ENCODE results near the gene GAP43.

GAP43 gene

DNA sequence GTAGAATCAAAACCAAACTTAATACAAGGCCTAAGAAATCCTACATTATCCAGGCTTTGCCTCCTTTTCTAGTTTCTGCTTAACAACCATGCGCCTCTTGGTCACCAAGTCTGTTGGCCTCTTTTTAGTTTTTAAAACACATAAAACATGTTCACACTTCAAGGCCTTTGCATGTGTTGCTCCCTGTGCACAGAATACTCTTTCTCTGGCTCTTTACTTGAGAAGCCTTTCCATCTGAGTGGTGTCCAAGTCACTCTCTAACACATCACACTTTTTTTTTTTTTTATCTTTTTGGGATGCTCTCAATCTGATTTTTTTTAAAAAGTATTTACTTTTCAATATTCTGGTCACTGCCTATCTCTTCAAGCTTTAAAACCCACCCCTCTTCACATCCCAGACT is 14.9 kb downstream of the GAP43 start:
- no peaks in the 10 kb centered on the region for H3K27me3 ChIP-seq (replicated peaks; ENCODE audit: control insufficient read depth, insufficient read depth, low read length)
- no peak for DNase-seq (ENCODE audit: extremely low read depth, insufficient read length)
- TF ChIP-seq, protein P1, sequence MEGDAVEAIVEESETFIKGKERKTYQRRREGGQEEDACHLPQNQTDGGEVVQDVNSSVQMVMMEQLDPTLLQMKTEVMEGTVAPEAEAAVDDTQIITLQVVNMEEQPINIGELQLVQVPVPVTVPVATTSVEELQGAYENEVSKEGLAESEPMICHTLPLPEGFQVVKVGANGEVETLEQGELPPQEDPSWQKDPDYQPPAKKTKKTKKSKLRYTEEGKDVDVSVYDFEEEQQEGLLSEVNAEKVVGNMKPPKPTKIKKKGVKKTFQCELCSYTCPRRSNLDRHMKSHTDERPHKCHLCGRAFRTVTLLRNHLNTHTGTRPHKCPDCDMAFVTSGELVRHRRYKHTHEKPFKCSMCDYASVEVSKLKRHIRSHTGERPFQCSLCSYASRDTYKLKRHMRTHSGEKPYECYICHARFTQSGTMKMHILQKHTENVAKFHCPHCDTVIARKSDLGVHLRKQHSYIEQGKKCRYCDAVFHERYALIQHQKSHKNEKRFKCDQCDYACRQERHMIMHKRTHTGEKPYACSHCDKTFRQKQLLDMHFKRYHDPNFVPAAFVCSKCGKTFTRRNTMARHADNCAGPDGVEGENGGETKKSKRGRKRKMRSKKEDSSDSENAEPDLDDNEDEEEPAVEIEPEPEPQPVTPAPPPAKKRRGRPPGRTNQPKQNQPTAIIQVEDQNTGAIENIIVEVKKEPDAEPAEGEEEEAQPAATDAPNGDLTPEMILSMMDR (IDR thresholded peaks at IDR 0.05; ENCODE audit: insufficient read depth, low read length, poor library complexity, severe bottlenecking) = no peak
- H3K36me3 ChIP-seq (ENCODE audit: control insufficient read depth, insufficient read depth, low read length) = no peaks in the 10 kb centered on the region
- no peak overlapping the region for H3K4me3 ChIP-seq (replicated peaks; ENCODE audit: low read depth, low read length)

DNA sequence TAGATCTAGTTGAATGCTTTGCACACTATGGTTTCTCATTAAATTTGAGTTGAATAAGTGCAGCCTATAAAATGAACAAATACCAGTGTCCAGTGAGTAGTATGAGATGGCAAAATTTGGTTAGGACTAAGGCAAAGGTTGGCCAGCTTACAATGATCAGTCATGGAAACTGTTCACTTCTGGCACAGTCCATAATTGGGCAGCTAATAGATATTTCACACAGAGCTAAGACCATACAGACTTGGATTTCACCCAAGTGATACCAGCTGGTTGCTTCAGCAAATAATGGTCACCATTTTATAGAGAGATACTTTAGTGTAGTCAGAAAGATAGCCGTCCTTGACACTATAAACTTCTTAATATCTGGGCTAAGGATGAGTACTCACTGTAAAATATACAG is 15.7 kb downstream of the GAP43 start:
- TF ChIP-seq, protein P1 (IDR thresholded peaks at IDR 0.05; ENCODE audit: insufficient read depth, low read length, poor library complexity, severe bottlenecking) = no peak
- H3K27me3 ChIP-seq (replicated peaks; ENCODE audit: control insufficient read depth, insufficient read depth, low read length) = no peaks in the 10 kb centered on the region
- no peaks in the 10 kb centered on the region for H3K36me3 ChIP-seq (ENCODE audit: control insufficient read depth, insufficient read depth, low read length)
- DNase-seq (ENCODE audit: extremely low read depth, insufficient read length) = no peak
- H3K4me3 ChIP-seq (replicated peaks; ENCODE audit: low read depth, low read length) = no peak overlapping the region

- Histone ChIP-seq H3K4me3 (replicated peaks; ENCODE audit: low read depth, low read length) (no peak overlapping the region), H3K36me3 (ENCODE audit: control insufficient read depth, insufficient read depth, low read length) (no peaks in the 10 kb centered on the region), H3K27me3 (replicated peaks; ENCODE audit: control insufficient read depth, insufficient read depth, low read length) (no peaks in the 10 kb centered on the region)
- no peak for DNase-seq (ENCODE audit: extremely low read depth, insufficient read length)
- TF ChIP-seq, protein P1 (IDR thresholded peaks at IDR 0.05; ENCODE audit: insufficient read depth, low read length, poor library complexity, severe bottlenecking) = no peak
These were observed 21.1 kb downstream of the GAP43 start for GRCh38 chr3:115644391-115644790.

- TF ChIP-seq, protein P1 (IDR thresholded peaks at IDR 0.05; ENCODE audit: insufficient read depth, low read length, poor library complexity, severe bottlenecking) = no peak
- H3K27me3 ChIP-seq (replicated peaks; ENCODE audit: control insufficient read depth, insufficient read depth, low read length) = no peaks in the 10 kb centered on the region
- no peak for DNase-seq (ENCODE audit: extremely low read depth, insufficient read length)
- H3K4me3 ChIP-seq (replicated peaks; ENCODE audit: low read depth, low read length) = no peak overlapping the region
- H3K36me3 ChIP-seq (ENCODE audit: control insufficient read depth, insufficient read depth, low read length) = no peaks in the 10 kb centered on the region
These were observed 22.8 kb downstream of the GAP43 start for GRCh38 chr3:115646027-115646690.

DNA sequence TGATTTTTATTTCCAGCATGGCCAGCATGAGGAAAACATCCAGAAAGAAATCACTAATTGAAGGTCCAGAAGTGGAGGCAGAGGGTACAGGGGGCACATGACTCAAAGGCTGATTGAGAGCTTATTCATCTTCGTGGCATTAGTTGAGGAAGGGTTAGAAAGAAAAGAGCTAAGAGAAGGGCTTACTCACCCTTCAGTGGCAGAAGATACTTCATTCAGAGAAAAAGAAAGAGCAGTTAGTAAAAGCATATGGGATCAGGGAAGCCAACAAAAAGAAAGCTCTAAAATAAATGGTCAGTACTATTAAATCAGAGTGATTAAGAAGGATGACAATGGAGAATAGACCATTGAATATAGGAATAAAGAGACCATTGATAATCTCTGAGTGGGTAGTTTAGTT is 25.2 kb downstream of the GAP43 start:
- H3K27me3 ChIP-seq (replicated peaks; ENCODE audit: control insufficient read depth, insufficient read depth, low read length) = no peaks in the 10 kb centered on the region
- H3K4me3 ChIP-seq (replicated peaks; ENCODE audit: low read depth, low read length) = no peak overlapping the region
- no peaks in the 10 kb centered on the region for H3K36me3 ChIP-seq (ENCODE audit: control insufficient read depth, insufficient read depth, low read length)
- TF ChIP-seq, protein P1 (IDR thresholded peaks at IDR 0.05; ENCODE audit: insufficient read depth, low read length, poor library complexity, severe bottlenecking) = no peak
- DNase-seq (ENCODE audit: extremely low read depth, insufficient read length) = no peak

GRCh38 chr3:115651087-115651486 is 27.8 kb downstream of the GAP43 start:
- DNase-seq (ENCODE audit: extremely low read depth, insufficient read length) = no peak
- H3K4me3 ChIP-seq (replicated peaks; ENCODE audit: low read depth, low read length) = no peak overlapping the region

More at GRCh38 chr3:115651087-115651486, 27.8 kb downstream of the GAP43 start:
- Histone ChIP-seq H3K27me3 (replicated peaks; ENCODE audit: control insufficient read depth, insufficient read depth, low read length) (no peaks in the 10 kb centered on the region), H3K36me3 (ENCODE audit: control insufficient read depth, insufficient read depth, low read length) (no peaks in the 10 kb centered on the region)
- TF ChIP-seq, protein P1 (IDR thresholded peaks at IDR 0.05; ENCODE audit: insufficient read depth, low read length, poor library complexity, severe bottlenecking) = no peak
